PC-3 (cell line): ENCODE data around the gene FCN3.

ENCODE experiments used
- EZH2 ChIP-seq: fragments of 300-600 bp; sonication (generic); IDR thresholded peaks from one replicate; pipeline ENCODE4 v1.6.1; 2017; ENCODE audit warnings: antibody characterized with exemption, mild to moderate bottlenecking, low read length; ENCODE audit not compliant: unreplicated experiment
- EZH2phosphoT487 ChIP-seq: fragments of 300-600 bp; sonication (generic); IDR thresholded peaks from 2 replicates; pipeline ENCODE4 v1.6.1; 2018; ENCODE audit warnings: mild to moderate bottlenecking, antibody characterized with exemption, low read length, borderline replicate concordance
- TF ChIP-seq, protein P1 (sequence below): fragments of 300-600 bp; sonication (generic); conservative IDR thresholded peaks from 2 replicates; pipeline ENCODE4 v1.5.1; 2017; ENCODE audit warnings: antibody characterized with exemption, low read depth, mild to moderate bottlenecking, low read length

DNA sequence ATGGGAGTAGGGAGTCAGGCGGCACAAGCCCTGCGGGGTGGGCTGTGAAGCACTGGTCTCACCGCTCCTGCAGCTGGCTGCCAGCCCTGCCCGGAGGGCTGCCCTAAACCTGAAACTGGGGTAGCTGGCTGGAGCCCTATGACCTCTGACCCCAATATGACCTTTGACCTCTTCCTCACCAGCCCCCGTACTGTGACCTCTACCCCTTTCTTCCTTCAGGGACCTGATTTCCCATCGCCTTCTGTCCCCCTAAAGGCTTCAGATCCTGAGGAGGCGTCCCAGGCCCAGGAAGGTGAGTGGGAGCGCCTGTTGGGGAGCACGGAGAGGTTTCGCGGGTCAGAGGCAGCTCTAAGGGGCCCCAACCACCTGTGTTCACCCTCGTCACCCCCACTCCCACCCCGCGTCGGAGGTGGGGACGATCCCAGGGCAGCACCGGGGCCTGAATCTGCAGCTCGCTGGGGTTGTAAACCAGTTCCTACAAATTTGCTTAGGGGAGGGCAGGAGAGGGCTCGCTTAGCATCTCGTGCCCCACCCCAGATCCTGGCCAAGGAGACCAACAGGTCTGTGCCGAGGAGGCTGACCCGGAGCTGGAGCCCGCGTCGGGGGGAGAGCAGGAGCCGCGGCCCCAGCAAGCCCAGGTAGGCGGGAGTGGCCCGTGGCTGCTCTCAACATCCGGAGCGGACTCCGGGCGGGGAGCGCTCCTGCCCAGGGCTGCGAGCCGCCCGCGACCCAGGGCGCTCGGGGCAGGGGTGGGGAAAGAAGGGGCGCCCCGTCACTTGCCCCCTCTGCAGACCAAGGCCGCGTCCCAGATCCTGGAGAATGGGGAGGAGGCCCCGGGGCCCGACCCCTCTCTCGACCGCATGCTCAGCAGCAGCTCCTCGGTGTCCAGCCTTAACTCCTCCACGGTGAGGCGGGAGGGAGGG, 25.5 kb downstream of the FCN3 start:
- TF ChIP-seq, protein P1, sequence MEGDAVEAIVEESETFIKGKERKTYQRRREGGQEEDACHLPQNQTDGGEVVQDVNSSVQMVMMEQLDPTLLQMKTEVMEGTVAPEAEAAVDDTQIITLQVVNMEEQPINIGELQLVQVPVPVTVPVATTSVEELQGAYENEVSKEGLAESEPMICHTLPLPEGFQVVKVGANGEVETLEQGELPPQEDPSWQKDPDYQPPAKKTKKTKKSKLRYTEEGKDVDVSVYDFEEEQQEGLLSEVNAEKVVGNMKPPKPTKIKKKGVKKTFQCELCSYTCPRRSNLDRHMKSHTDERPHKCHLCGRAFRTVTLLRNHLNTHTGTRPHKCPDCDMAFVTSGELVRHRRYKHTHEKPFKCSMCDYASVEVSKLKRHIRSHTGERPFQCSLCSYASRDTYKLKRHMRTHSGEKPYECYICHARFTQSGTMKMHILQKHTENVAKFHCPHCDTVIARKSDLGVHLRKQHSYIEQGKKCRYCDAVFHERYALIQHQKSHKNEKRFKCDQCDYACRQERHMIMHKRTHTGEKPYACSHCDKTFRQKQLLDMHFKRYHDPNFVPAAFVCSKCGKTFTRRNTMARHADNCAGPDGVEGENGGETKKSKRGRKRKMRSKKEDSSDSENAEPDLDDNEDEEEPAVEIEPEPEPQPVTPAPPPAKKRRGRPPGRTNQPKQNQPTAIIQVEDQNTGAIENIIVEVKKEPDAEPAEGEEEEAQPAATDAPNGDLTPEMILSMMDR = no peak
- no peak for TF ChIP-seq EZH2
- no peak for TF ChIP-seq EZH2phosphoT487
